GM19372 (cell line): ENCODE data around the gene GOPC.
"Not testable (repeated sequence)": the region's sequence is repeated elsewhere in the genome, so short reads cannot be mapped to it uniquely, and the experiment has no call there.

Source experiments
- ATAC-seq: cut with Tn5 transposase; IDR thresholded peaks from one replicate; pipeline ENCODE4 v1.9.1; 2021; ENCODE audit warnings: mild to moderate bottlenecking, low read depth, moderate library complexity; ENCODE audit not compliant: unreplicated experiment

GOPC gene

GRCh38 chr6:117520603-117521395 lies 81.5 kb downstream of the GOPC start:
- ATAC-seq = no peak

- ATAC-seq = no peak
These were observed 83.4 kb downstream of the GOPC start for GRCh38 chr6:117518870-117519269.

GRCh38 chr6:117517995-117518394 lies 84.3 kb downstream of the GOPC start:
- ATAC-seq = not testable (repeated sequence)

- ATAC-seq = no peak
These were observed 87.0 kb downstream of the GOPC start for GRCh38 chr6:117515326-117515725.

GRCh38 chr6:117514655-117515054 lies 87.7 kb downstream of the GOPC start:
- ATAC-seq = no peak

- ATAC-seq = no peak
These were observed 88.4 kb downstream of the GOPC start for GRCh38 chr6:117513778-117514365.

- ATAC-seq = no peak
These were observed 89.2 kb downstream of the GOPC start for GRCh38 chr6:117512987-117513573.

GRCh38 chr6:117512056-117512828 lies 90.1 kb downstream of the GOPC start:
- ATAC-seq = no peak
